ENCODE measurements around the gene INAFM2.

GRCh38 chr15:40285151-40285550 is 38.3 kb upstream of the INAFM2 start:
- TF ChIP-seq CTCF (IDR thresholded peaks at IDR 0.05; ENCODE audit: low read depth, low read length) (no peak), POLR2A (IDR thresholded peaks at IDR 0.05; ENCODE audit: extremely low read depth, insufficient read length) (no peak)
